ENCODE data around the gene AP2A2.
A peak's percentile ranks its signal among the peaks of the same experiment; 100 is the strongest.

The AP2A2 gene

GRCh38 chr11:1042626-1043562 lies 117.2 kb downstream of the AP2A2 start:
- DNase-seq (ENCODE audit: low read depth) = no peak

- no peak for DNase-seq (ENCODE audit: low read depth)
Measured at GRCh38 chr11:1043563-1044096, 118.0 kb downstream of the AP2A2 start.

- DNase-seq (ENCODE audit: low read depth) = no peak
Measured at GRCh38 chr11:1044160-1044559, 118.5 kb downstream of the AP2A2 start.

GRCh38 chr11:1047595-1048156 lies 122.0 kb downstream of the AP2A2 start:
- DNase-seq (ENCODE audit: low read depth) = no peak

GRCh38 chr11:1048375-1049070 lies 122.9 kb downstream of the AP2A2 start:
- DNase-seq (ENCODE audit: low read depth) = no peak

- no peak for DNase-seq (ENCODE audit: low read depth)
Measured at GRCh38 chr11:1049071-1049405, 123.4 kb downstream of the AP2A2 start.

GRCh38 chr11:1049431-1049891 lies 123.8 kb downstream of the AP2A2 start:
- no peak for DNase-seq (ENCODE audit: low read depth)

- no peak for DNase-seq (ENCODE audit: low read depth)
Measured at GRCh38 chr11:1049911-1050580, 124.4 kb downstream of the AP2A2 start.

GRCh38 chr11:1050581-1051355 lies 125.1 kb downstream of the AP2A2 start:
- peak; percentile 24 for DNase-seq (ENCODE audit: low read depth)

GRCh38 chr11:1051356-1052132 lies 125.9 kb downstream of the AP2A2 start:
- no peak for DNase-seq (ENCODE audit: low read depth)

- no peak for DNase-seq (ENCODE audit: low read depth)
Measured at GRCh38 chr11:1052133-1053011, 126.7 kb downstream of the AP2A2 start.

- no peak for DNase-seq (ENCODE audit: low read depth)
Measured at GRCh38 chr11:1053121-1053901, 127.6 kb downstream of the AP2A2 start.

GRCh38 chr11:1054143-1055108 lies 128.8 kb downstream of the AP2A2 start:
- peak; percentile 72 for DNase-seq (ENCODE audit: low read depth)

GRCh38 chr11:1055109-1055703 lies 129.5 kb downstream of the AP2A2 start:
- DNase-seq (ENCODE audit: low read depth) = no peak

GRCh38 chr11:1055990-1056771 lies 130.5 kb downstream of the AP2A2 start:
- no peak for DNase-seq (ENCODE audit: low read depth)

- DNase-seq (ENCODE audit: low read depth) = no peak
Measured at GRCh38 chr11:1057806-1058205, 132.1 kb downstream of the AP2A2 start.
